GM19455 (cell line): Measurements from ENCODE around the gene MSI2.

Experiments used
- ATAC-seq: cut with Tn5 transposase; IDR thresholded peaks from one replicate; pipeline ENCODE4 v1.9.1; 2021; ENCODE audit not compliant: unreplicated experiment

MSI2 gene

DNA sequence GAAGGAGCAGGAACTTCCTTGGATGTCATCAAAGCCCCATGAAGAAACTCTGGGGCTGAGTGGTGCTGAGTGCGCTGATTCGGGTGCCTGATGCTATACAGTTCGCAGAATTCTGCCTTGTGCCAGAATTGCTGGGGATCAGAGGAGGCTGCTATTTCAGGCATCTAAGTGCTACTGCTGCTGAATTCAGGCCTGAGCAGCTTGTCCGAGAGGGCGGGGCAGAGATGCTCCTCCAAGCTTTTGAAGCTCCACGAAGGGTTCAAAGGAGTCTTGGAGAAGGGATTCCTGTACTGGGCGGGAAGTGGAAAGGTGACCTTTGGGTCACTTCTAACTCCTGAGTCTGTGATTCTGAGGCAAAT is 260.9 kb downstream of the MSI2 start:
- no peak for ATAC-seq

DNA sequence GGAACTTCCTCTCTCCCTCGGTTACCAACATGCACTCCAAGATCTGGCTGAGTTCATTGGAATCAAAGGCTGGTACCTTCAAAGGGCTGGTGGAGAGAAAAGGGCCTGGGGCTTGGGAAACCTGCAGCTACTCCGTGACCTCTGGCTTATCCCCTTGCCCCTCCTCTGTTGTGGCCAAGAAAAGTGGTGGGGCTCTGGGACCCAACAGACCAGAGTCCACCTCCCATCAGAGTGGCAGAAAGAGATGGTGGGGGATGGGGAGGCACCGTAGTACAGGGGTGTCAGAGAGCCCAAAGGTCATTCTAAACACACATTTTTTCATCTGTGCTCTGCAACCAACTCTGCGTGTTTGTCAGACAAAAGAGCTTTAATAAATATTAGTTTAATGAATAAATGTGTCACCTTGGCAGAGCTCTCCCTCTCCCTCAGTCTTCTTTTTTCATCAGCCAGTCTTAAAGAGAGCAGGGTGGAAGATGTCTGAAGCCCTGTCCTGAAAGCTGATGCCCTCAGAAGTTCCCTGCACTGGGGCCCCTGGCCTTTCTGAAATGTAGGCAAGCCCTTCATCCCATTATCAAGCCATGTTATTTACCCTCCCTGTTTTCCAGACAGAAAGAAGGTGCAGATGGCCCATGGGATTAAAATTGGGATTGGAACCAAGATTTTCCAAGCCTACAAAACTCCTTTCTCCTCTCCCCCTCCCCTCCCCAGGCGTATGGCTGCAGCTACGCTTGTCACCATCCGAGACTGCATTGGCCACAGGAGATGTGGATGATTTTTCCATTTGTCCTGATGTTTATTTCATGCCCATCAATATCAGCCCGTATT is 261.5 kb downstream of the MSI2 start:
- ATAC-seq, result no peak

DNA sequence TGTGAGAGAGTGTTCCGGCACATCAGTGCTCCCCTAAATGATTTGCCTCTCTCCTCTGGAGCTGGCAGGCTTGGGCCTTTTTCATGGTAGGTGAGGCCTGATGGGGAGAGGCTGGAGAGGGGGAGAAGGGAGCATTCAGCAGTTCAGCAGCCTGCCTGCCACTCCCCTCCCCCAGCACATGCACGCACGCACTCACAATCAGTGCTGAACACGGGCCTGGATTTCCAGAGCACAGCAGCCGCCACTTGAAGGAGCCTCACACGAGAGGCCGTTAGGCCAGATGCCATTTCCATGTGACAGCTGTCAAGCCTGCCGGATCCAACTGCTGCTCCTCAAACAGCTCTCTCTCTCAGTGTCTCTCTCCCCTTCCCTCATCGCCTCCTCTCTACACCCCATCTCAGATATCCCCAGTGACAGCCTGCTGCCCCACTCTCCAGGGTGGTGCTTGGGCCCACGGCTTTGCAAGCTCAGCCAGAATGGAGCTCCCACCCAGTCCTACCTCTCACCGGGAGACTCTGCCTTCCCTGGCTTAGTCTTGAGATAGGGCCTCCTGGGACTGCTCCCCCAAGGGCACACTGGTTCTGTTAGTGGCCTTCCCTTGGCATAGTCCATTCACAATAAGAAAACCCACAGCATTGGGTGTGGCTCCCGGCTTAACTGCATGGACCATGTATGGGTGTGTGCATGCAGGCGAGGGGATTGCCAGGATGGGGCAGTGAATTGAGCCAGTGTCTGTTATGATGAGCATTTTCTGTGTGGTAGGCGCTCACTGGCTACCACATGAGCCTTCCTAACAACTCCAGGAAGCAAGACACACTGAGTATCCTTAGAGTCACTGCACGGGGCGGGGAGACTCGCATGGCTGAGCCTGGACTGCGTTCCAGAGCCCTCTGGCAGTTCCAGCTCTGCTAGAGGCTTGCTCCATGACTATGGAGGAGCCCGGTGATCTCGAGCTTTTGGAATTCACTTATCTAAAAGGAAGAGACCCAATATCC is 262.6 kb downstream of the MSI2 start:
- no peak for ATAC-seq

DNA sequence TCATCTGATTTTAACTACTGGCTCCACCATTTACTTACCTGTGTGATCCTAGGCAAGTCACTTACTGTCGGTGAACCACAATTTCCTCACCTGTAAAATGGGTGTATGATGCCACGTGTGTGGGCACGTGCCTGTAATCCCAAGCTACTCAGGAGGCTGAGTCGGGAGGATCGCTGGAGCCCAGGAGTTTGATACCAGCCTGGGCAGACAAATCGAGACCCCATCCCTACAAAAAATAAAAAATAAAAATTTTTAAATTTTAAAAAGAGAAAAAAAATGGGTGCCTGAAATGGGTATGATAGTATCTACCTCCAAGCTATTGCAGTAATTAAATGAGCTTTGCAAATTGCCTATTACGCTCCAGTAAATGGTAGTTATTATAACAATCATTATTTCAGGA is 263.5 kb downstream of the MSI2 start:
- ATAC-seq, result no peak

DNA sequence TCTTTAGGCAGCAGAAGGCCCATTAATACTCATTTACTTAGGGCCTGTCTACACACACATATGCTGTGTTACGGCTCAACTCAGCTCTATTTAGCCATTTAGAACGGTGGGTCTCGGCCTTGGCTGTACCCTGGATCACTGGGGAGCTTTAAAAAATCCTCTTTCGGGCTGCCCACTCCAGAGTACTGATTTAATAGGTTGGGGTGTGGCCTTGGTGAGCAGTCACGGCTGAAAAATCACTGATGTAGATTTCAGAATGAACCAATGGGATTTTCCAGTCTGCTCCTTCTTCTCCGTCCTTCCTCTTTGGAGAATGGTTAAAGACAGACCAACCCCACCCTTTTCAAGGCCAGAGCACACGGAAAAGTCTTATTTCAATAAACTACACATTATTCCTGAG is 265.3 kb downstream of the MSI2 start:
- no peak for ATAC-seq

DNA sequence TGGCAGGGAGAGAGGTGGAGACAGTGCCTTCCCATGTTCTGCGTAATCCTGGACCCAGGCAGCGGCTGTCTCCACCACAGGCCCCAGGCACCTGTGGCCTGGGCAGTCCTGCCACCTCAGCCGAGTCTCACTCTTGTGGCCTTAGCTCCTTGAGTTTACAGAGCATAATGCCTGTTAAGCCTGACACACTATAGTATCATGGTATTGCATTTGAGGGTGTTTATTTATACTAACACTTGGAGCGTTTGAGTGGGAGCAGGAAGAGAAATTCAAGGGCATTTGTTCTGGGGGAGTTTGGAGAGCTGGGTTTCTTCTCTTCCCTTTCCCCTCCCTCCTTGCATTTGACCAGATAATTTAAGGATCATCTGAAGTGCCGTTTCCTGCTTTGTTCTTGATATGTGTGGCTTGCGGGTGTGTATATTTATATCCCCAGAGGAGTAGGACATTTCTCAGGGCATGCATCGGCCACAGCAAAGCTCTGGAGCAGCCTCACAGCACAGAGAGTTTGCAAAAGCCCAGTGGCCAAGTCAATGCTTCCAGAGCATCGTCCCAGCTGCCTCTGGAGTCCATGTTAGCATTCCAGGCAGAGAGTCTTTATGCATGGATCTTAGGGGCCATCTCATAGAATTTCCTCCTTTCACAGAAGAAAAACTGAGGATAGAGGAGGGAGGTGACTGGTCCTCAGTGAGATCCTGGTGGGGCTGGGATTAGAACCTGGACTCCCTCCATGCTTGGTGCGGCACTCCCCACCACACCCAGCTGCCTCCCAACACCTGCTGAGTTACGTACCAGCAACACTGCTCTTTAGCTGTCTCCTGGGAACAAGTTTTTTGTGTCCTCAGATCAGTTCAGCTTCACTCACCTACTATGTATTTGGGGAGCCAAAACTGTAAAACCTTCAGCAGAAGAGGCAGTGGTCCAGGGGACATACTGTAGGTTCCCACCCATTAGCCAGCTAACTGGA is 266.0 kb downstream of the MSI2 start:
- no peak for ATAC-seq

DNA sequence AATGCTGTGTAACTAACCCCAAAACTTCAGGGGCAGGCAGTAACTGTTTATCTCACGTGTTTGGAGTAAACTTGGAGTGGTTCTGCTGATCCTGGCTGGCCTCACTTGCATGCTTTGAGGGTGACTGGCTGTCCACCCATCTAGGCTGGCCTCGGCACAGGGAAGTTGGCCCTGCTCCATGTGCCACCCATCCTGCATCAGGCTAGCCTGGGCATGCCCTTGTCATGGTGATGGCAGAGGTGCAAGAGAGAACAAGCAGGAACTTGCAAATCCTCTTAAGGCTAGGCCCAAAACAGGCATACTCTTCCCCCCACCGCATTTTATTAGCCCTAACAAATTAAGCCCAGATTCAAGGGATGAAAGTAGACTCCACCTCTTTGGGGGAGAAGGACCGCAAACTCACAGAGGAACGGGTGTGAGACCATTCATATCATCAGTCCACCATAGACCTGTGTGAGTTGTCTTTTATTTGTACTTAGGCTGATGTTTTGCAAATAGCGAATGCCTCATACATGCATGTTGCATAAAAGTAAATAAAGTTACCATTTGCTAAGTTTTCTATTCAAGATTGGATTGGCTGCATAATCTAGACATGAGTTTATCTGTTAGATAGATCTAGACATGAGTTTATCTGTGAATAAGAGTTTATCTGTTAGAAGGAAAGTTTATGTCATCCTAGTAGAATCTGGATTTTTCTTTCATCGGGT is 267.8 kb downstream of the MSI2 start:
- ATAC-seq, result no peak

DNA sequence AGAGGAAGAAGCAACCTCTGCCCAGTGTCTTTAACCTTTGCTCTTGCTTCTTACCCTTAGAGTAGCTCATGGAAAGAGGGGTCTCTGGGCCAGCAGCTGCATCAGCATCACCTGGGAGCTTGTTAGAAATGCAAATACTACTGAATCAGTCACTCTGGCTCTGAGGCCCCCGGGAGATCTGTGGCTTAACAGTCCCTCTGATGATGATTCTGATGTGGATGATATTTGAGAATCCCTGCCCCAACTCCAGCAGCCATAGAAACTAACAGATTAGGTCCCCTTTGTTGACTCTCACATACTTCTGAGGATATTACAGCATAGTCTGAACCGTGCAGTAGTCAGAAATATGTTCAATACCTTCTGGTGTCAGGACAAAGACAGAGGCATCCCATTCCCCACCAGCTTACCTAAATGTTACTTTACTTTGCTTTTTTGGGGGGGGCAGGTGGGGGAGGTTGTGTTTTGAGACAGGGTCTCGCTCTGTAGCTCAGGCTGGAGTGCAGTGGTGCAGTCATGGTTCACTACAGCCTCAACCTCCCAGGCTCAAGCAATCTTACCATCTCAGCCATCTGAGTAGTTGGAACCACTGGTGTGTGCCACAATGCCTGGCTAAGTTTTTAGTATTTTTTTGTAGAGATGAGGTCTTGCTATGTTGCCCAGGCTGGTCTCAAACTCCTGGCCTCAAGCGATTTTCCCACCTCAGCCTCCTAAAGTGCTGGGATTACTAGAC is 268.7 kb downstream of the MSI2 start:
- no peak for ATAC-seq

DNA sequence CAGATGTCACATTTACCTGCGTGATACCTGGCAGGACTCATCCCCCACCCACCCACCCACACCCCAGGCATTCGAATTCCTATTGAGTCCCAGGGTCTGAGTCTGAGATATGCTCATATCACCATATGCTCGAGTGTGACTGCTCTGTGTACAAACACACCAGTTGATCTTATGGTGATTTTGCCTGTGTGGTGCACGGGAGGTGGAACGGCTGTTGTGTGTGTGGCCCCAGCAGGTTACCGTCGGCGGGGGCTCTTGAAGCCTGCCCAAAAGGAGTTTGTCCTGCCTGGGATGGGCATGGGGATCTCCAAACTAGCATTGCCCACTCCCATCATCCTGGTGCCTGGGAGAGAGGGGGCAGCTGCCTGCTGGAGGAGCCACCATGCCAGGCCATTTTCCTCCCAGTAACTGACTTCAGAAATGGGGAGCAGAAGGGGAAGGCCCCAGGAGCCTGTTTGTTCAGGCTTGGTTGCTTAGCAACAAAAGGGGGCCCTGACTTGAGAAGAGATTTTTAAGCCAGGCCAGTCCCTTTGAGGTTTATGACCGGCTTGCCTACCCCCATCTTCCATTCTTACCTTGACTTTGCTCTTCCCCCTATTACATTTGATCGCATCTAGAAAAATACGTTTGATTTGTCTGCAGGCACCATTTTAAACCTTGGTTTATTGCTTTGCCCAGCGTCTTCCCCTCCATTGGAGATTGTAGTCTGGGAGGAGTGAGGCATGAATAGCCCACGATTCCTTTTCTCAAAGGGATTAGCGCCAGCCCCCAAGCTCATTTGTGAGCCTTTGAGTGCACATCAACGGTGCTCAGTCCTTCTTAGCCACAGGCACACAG is 271.1 kb downstream of the MSI2 start:
- no peak for ATAC-seq

DNA sequence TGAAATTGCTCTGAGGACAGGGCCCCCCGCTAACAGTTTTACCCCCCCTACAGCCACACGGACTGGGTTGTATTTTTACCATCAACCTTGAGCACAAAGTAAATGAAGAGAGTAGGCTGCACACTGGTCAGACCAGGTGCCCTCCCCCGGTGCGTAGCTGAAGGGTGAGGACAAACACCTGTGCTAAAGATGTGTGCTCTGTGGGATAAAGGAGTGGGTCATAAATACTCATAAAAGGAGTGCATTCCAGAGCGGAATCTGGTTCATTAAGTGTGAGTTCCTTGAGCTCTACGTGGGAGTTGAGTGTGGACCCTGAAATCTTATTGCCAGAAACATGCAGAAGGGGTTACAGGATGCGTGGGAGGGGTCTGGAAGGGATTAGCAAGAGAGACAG is 271.7 kb downstream of the MSI2 start:
- no peak for ATAC-seq

DNA sequence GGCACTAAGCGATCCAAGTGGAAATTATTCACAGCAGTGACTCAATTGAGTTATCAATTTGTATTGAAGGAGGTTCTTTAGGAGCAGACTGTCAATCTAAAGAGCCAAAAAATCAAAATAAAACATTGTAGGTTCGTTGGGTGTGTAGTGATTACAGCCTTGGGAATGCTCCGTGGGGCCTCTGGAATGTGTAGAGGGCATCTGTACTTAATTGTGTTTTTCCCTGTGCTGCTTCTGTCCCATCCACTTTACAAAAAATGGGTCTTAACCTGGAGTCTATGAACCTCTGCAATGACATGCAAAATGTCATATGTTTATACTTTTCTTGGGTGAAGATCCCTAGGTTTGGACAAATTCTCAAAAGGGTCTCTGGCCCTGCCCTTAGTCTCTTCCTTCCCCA is 273.7 kb downstream of the MSI2 start:
- ATAC-seq, result no peak

DNA sequence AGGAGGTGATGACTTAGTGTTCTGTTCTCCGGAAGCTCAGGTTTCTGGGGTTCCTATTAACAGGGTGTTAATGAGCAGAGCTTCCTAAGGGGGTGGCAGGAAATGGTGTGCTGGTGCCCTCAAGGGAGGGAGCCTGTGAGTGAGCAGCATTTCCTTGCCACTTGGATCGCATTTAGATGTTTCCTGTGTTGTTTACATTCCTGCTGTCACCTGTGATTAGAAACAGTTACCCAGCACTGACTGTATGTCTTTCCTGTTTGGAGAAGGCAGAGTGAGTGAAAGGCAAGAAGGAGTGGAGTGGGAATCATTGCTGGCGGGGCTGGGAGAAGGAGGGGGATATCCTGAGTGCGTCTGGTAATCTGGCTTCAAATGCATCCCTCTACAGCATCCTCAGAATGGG is 274.2 kb downstream of the MSI2 start:
- ATAC-seq, result no peak

DNA sequence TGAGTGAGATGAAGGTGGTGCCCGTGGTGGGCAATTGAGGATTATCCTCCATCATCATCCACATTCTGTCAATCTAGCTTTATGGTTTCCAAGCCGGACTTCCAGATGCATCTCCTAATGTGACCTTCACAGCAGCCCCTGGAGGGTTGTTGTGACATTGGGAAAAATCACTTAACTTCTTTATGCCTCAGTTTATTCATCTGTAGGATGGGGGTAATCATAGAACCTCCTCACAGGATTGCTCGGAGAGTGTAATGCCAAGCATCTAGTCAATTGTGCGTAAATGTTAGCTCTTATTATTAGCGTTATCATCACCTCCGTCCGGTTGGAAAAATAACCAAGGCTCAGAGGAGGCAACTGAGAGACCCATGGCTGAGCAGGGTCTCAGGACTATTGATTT is 274.8 kb downstream of the MSI2 start:
- no peak for ATAC-seq

DNA sequence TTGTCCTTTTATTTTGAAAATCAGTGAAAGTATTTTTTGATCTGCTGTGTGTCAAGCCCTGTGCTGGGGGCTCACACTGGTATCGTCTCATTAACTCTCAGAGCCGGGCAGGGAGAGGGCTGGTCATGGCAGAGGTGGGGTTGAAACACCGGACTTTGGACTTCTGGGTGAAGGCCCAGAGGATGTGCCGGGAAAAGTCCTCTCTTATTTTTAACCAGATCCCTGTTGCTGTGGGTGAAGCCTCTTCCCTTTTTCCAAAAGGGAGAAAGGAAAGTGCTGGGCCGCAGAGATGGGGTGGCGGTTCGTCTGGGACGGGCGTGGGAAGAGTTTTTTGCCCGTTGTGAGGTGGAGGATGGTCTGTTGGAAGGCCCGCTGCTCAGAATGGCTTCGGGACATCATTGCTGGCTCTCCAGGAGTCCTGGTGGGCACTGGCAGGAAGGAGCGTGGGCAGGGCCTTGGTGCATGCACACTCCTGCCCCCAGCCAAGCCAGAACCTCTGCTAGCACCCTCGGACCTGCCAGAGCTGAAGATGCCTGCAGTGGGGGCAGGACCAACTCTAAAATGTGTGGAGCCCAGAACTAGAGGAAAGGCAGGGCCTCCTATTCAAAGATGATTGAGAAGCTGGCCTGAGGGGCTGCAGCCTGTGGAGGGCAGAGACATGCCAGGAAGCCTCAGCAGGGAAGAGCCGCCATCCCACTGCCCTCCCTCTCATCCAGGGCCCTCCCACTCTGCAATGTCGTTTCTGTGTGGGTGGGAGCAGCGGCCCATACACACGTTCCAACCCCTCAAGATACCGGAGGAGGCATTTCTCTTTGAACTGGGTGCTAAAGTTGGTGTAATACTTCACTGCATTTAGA is 275.6 kb downstream of the MSI2 start:
- ATAC-seq, result no peak

DNA sequence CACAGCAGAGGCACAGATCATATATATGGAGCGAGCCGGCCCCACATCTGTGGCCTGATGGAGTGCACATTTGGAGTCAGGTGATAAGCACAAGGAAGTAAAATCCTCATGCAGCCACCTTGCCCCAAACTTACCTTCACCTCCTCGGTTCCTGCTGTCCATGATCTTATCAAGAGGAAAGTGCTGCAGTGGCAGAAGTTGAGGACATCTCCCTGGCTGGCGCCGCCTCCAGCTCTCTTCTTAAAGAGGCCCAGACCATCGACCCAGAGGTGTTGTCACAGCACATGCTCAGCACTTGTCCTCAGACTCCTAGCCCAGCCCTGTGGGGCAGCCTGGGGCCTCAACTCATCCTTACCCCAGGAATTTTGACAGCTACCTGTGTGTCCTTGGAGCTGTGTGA is 276.2 kb downstream of the MSI2 start:
- ATAC-seq, result no peak

DNA sequence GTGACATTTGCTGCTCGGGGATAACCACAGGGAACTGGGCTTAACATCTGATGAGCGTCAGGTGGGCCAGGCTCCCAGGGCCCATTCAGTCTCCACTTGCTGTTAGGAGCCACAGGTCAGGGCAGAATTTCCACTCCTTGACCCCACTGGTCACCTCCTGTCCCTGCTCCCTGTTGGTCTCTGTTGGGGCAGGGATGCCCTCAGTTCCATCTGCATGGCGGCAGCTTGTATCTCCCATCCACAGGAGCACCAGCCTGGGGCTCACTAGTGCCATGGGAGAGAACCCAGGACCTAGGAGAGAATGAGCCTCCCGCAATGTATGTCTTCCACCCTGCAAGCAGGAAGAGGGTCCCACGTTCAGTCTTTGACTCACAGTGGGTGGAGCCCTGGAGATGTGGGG is 276.6 kb downstream of the MSI2 start:
- no peak for ATAC-seq

DNA sequence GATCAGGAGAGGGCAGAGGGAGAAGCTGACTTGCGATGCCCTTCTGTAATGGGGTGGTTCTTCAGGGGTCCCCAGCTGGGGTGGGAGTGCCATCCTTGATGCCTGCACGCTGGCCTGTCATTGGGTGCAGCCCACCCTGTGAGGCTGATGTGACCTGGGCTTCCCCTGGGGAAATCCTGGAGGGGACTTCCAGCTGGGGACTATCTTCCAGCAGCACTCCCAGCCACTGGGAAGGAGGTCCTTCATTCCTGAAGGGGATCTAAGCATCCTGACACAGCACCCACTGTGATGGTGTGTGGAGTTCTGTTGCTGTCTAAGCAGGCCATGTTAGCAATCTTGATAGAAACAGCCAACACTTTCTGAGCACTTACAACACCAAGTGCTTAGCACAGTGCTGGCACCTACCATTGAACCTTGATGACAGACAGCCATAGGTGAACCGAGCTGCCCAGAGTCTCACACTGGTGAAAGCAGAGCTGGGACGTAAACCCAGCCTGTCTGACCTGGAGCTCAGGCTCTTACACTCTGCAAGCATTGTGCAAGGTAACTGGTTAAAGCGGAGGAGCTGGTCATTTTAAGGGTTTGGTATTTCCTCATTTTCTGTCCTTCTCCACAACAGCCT is 277.5 kb downstream of the MSI2 start:
- ATAC-seq, result no peak
